CD4-positive, CD25-positive, alpha-beta regulatory T cell (primary cell): ENCODE measurements around the gene CELF5. TPM values are rescaled to one million over a fixed set of nuclear protein-coding genes. Genes with fewer than 3 reads are reported as not detected.
"Not testable (repeated sequence)": the region's sequence is repeated elsewhere in the genome, so short reads cannot be mapped to it uniquely, and the experiment has no call there.

Experiments
- ATAC-seq, 2 donors: fragments of 150-1000 bp; cut with Tn5 transposase; one replicate each; pipeline ENCODE4 v1.10.0; 2021; ENCODE audit warnings: low read depth in 2 of 2, moderate number of reproducible peaks in 2 of 2, moderate library complexity in 1 of 2
- DNase-seq, 3 donors: peaks; one replicate each; pipeline versions ENCODE4 v3.0.0 to v3.0.0-alpha.2; 2012 to 2022; ENCODE audit warnings: mixed read lengths in 1 of 3
- H3K27ac ChIP-seq: one replicate; pipeline ENCODE4 v1.7.0; 2013; ENCODE audit warnings: mild to moderate bottlenecking, low read length; ENCODE audit not compliant: insufficient read depth, poor library complexity, severe bottlenecking
- H3K27me3 ChIP-seq: one replicate; pipeline ENCODE4 v1.7.0; 2013; ENCODE audit warnings: low read length; ENCODE audit not compliant: control insufficient read depth, insufficient read depth
- H3K36me3 ChIP-seq: one replicate; pipeline ENCODE4 v1.7.0; 2013; ENCODE audit warnings: mild to moderate bottlenecking, low read length, moderate library complexity; ENCODE audit not compliant: control insufficient read depth, insufficient read depth
- H3K4me1 ChIP-seq: 2 replicates; pipeline ENCODE4 v1.7.0; 2013; ENCODE audit warnings: mild to moderate bottlenecking, low read length; ENCODE audit not compliant: insufficient read depth, control insufficient read depth, poor library complexity, severe bottlenecking
- H3K4me3 ChIP-seq: one replicate; pipeline ENCODE4 v1.7.0; 2013; ENCODE audit warnings: low read depth, mild to moderate bottlenecking, low read length, moderate library complexity
- H3K9me3 ChIP-seq, 2 experiments: 1 replicate in 1 of 2; 2 replicates in 1 of 2; pipeline ENCODE4 v1.7.0; 2013; ENCODE audit warnings: low read length in 2 of 2, mild to moderate bottlenecking in 1 of 2, moderate library complexity in 1 of 2; ENCODE audit not compliant: control insufficient read depth in 2 of 2
- H3K27ac Mint-ChIP-seq, 3 donors: one replicate each; pipeline ENCODE4 v1.8.0; 2020 to 2022; ENCODE audit warnings: mild to moderate bottlenecking in 3 of 3, mixed read lengths in 3 of 3, moderate library complexity in 2 of 3
- H3K27me3 Mint-ChIP-seq: one replicate; pipeline ENCODE4 v1.8.0; 2022; ENCODE audit warnings: mild to moderate bottlenecking, mixed read lengths
- H3K36me3 Mint-ChIP-seq: one replicate; pipeline ENCODE4 v1.8.0; 2020; ENCODE audit warnings: mixed read lengths
- H3K4me1 Mint-ChIP-seq, 4 donors: one replicate each; pipeline ENCODE4 v1.8.0; 2020 to 2022; ENCODE audit warnings: mixed read lengths in 4 of 4, mild to moderate bottlenecking in 1 of 4
- H3K4me3 Mint-ChIP-seq, 4 donors: one replicate each; pipeline ENCODE4 v1.8.0; 2020 to 2022; ENCODE audit warnings: mild to moderate bottlenecking in 4 of 4, mixed read lengths in 4 of 4, moderate library complexity in 3 of 4
- H3K9me3 Mint-ChIP-seq, 7 donors: one replicate each; pipeline ENCODE4 v1.8.0; 2020 to 2022; ENCODE audit warnings: mixed read lengths in 7 of 7, mild to moderate bottlenecking in 3 of 7, moderate library complexity in 2 of 7
- polyA plus RNA-seq, 4 donors: library from polyadenylated mRNA; unstranded; fragments of 300-500 nt; fragmentation: Illumina TruSeq; gene quantifications; one replicate each; pipeline ENCODE4 v1.2.3, GENCODE V29; 2021
- total RNA-seq: library from RNA; stranded (reverse); gene quantifications from one replicate; pipeline ENCODE4 v1.2.3, GENCODE V29; 2022

CELF5 gene
- total and polyA plus RNA-seq, 5 donors from 2014 or later = 0.17 TPM; not detected in 4

DNA sequence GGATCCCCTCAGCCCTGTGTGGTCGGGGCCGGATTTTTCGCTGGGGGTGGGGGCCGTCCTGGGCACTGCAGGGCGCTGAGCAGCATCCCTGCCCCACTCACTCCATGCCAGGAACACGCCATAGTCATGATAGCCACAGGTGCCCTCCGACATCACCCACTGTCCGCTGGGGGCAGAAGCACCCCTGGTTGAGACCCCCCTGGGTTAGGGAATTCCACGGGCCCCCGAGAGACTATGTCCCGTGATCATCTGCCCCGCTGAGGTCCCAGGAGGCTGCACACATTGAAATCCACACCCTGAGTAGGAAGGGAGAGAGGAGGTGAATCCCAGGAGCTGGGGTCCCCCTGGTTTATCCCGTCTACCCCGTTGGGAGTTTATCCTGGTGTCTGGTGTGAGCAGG is 22.6 kb upstream of the CELF5 start:
- no peak overlapping the region for H3K27ac Mint-ChIP-seq
- H3K27me3 Mint-ChIP-seq = no peaks in the 10 kb centered on the region
- no peaks in the 10 kb centered on the region for H3K4me1 Mint-ChIP-seq
- no peak overlapping the region for H3K4me3 Mint-ChIP-seq
- no peak overlapping the region for H3K4me3 ChIP-seq
- ATAC-seq (no peak), DNase-seq (no peak)
- peaks cover 10% of the 10 kb centered on the region for H3K36me3 ChIP-seq
- no peaks in the 10 kb centered on the region for H3K36me3 Mint-ChIP-seq
- no peaks in the 10 kb centered on the region for H3K4me1 ChIP-seq
- peaks cover 0 to 2% (median 0%) of the 10 kb centered on the region in 7 donors for H3K9me3 Mint-ChIP-seq
- H3K27ac ChIP-seq = no peak overlapping the region
- H3K9me3 ChIP-seq = no peaks in the 10 kb centered on the region
- no peaks in the 10 kb centered on the region for H3K27me3 ChIP-seq

DNA sequence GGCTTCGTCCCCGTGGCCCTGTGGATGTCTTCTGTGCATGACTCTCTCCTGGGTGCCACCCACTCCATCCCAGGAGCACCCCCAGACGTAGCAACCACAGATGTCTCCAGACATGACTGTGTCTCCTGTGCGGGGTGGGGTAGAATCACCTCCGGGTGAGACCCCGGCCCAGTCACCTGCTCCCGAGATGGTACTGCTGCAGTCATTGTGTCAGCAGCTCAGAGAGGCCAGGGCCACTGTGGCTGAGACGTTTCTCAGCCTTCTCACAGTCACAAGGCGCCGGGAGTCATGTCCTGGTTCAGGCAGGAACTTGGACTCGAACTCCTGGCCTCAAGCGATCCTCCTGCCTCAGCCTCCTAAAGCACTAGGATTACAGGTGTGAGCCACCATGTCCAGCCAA is 22.1 kb upstream of the CELF5 start:
- no peaks in the 10 kb centered on the region for H3K36me3 Mint-ChIP-seq
- no peak for DNase-seq
- Histone ChIP-seq H3K36me3 (peaks cover 12% of the 10 kb centered on the region), H3K27me3 (no peaks in the 10 kb centered on the region), H3K4me3 (no peak overlapping the region), H3K9me3 (no peaks in the 10 kb centered on the region), H3K27ac (no peak overlapping the region), H3K4me1 (no peaks in the 10 kb centered on the region)
- no peak overlapping the region for H3K4me3 Mint-ChIP-seq
- H3K4me1 Mint-ChIP-seq = no peaks in the 10 kb centered on the region
- H3K27ac Mint-ChIP-seq = peak overlapping the region in 1 of 3 donors; percentile 56
- H3K9me3 Mint-ChIP-seq = no peaks in the 10 kb centered on the region
- ATAC-seq = no peak
- no peaks in the 10 kb centered on the region for H3K27me3 Mint-ChIP-seq

DNA sequence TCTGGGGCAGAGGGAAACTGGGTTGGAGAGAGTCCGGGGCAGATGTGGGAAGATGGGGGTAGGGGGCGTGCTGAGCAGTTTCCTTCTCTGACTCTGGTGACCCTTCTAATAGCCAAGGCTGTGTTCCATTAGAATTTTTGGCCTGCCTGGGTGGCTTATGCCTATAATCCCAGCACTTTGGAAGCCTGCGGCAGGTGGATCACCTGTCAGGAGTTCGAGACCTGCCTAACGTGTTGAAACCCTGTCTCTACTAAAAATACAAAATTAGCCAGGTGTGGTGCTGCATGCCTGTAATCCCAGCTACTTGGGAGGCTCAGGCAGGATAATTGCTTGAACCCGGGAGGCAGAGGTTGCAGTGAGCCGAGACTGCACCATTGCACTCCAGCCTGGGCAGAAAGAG is 21.6 kb upstream of the CELF5 start:
- H3K36me3 ChIP-seq = peaks cover 13% of the 10 kb centered on the region
- DNase-seq, H3K4me3 ChIP-seq, H3K27me3 ChIP-seq, H3K27ac Mint-ChIP-seq, H3K4me1 Mint-ChIP-seq, H3K27me3 Mint-ChIP-seq, ATAC-seq, H3K4me1 ChIP-seq, H3K27ac ChIP-seq, H3K36me3 Mint-ChIP-seq, H3K4me3 Mint-ChIP-seq, H3K9me3 Mint-ChIP-seq, H3K9me3 ChIP-seq: not testable (repeated sequence)

DNA sequence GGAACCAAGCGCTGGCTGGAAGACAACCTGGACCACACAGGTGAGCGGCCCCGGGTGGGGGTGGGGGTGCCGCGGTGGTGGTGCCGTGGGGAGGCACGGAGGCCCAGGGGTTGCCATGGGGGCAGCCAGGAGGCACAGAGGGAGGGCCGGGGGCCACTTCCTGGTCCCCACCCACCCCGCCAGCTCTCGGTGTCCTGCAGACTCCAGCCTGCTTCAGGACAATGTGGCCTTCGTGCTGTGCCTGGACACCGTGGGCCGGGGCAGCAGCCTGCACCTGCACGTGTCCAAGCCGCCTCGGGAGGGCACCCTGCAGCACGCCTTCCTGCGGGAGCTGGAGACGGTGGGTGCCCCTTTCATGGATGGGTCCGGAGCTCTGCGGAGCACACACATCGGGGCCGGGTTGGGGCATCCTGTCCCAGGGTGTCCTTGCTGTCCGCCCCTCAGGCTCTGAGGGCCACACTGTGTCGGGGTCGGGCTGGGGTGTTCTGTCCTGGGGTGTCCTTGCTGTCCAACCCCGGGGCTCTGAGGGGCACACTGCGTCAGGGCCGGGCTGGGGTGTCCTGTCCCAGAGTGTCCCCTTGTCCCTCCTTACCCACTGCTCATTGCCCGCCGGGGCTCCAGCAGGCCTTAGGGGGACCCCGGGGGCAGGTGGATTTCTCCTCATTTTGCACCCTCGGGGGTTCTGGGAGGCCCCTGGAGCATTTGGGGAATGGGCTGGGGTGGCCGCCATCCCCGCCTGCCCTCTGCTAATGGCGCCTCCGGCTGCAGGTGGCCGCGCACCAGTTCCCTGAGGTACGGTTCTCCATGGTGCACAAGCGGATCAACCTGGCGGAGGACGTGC is 20.4 kb upstream of the CELF5 start:
- ATAC-seq = no peak
- no peak overlapping the region for H3K4me3 Mint-ChIP-seq
- H3K27ac ChIP-seq = no peak overlapping the region
- no peaks in the 10 kb centered on the region for H3K9me3 ChIP-seq
- DNase-seq = no peak
- no peaks in the 10 kb centered on the region for H3K9me3 Mint-ChIP-seq
- no peaks in the 10 kb centered on the region for H3K27me3 ChIP-seq
- H3K4me1 ChIP-seq = no peaks in the 10 kb centered on the region
- no peak overlapping the region for H3K4me3 ChIP-seq
- H3K36me3 Mint-ChIP-seq = no peaks in the 10 kb centered on the region
- H3K36me3 ChIP-seq = peaks cover 16% of the 10 kb centered on the region
- H3K27me3 Mint-ChIP-seq = no peaks in the 10 kb centered on the region
- no peaks in the 10 kb centered on the region for H3K4me1 Mint-ChIP-seq
- no peak overlapping the region for H3K27ac Mint-ChIP-seq

DNA sequence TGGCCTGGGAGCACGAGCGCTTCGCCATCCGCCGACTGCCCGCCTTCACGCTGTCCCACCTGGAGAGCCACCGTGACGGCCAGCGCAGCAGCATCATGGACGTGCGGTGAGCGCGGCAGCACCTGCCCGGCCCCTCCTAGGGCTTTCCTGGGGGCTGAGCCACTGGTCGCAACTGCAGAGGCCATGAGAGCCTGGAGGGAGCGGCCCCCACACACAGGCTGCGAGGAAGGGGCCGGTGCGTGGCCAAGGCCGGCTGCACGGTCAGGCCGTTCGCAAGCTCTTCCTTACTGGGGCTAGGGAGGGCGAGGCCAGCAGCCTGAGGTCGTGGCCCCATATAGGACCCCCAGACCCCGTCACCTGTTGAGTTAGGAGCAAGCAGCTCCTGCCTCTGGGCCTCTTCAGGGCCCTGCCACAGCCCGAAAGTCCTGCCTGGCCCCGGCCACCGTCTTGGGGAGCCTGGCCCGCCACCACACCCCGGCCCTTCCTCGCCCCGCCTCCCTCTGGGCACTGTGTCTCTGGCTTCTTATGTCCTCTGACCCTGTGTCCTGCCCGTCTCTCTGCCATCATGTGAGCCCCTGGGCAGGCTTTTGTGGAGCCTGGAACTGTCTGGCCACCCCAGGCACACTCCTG is 19.7 kb upstream of the CELF5 start:
- peaks cover 0 to 2% (median 0%) of the 10 kb centered on the region in 7 donors for H3K9me3 Mint-ChIP-seq
- no peaks in the 10 kb centered on the region for H3K27me3 ChIP-seq
- H3K4me3 Mint-ChIP-seq = no peak overlapping the region
- H3K36me3 Mint-ChIP-seq = no peaks in the 10 kb centered on the region
- H3K27ac ChIP-seq = no peak overlapping the region
- H3K4me3 ChIP-seq = no peak overlapping the region
- H3K4me1 ChIP-seq = no peaks in the 10 kb centered on the region
- DNase-seq (no peak), ATAC-seq (no peak)
- H3K27me3 Mint-ChIP-seq = no peaks in the 10 kb centered on the region
- H3K27ac Mint-ChIP-seq = no peak overlapping the region
- H3K9me3 ChIP-seq = no peaks in the 10 kb centered on the region
- H3K36me3 ChIP-seq = peaks cover 16% of the 10 kb centered on the region
- H3K4me1 Mint-ChIP-seq = peaks cover 0 to 3% (median 0%) of the 10 kb centered on the region in 4 donors

DNA sequence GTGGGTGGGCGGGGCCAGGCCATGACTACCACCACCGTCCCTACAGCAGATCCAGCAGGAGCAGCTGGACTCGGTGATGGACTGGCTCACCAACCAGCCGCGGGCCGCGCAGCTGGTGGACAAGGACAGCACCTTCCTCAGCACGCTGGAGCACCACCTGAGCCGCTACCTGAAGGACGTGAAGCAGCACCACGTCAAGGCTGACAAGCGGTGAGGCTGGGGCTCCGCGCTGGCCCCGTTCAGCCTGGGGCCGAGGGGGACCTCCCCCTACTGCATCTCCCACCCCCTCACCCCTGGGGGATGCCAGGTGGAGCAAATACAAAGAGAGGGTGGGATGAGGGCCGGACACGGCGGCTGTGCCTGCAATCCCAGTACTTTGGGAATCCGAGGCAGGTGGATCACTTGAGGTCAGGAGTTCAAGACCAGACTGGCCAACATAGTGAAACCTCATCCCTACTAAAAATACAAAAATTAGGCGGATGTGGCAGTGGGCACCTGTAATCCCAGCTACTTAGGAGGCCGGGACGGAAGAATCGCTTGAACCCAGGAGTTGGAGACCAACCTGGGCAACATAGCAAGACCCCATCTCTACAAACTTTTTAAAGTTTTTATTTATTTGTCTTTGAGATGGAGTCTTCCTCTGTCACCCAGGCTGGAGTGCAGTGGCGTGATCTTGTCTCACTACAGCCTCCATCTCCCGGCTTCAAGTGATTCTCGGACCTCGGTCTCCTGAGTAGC is 18.1 kb upstream of the CELF5 start:
- no peaks in the 10 kb centered on the region for H3K9me3 ChIP-seq
- no peak overlapping the region for H3K4me3 ChIP-seq
- DNase-seq = no peak
- H3K27me3 ChIP-seq = no peaks in the 10 kb centered on the region
- no peak for ATAC-seq
- H3K36me3 ChIP-seq = peaks cover 16% of the 10 kb centered on the region
- no peak overlapping the region for H3K27ac ChIP-seq
- peaks cover 0 to 3% (median 0%) of the 10 kb centered on the region in 4 donors for H3K4me1 Mint-ChIP-seq
- H3K36me3 Mint-ChIP-seq = no peaks in the 10 kb centered on the region
- peaks cover 0 to 2% (median 0%) of the 10 kb centered on the region in 7 donors for H3K9me3 Mint-ChIP-seq
- no peak overlapping the region for H3K4me3 Mint-ChIP-seq
- H3K4me1 ChIP-seq = no peaks in the 10 kb centered on the region
- peaks cover 5% of the 10 kb centered on the region for H3K27me3 Mint-ChIP-seq
- H3K27ac Mint-ChIP-seq = peak overlapping the region in 1 of 3 donors; percentile 5

DNA sequence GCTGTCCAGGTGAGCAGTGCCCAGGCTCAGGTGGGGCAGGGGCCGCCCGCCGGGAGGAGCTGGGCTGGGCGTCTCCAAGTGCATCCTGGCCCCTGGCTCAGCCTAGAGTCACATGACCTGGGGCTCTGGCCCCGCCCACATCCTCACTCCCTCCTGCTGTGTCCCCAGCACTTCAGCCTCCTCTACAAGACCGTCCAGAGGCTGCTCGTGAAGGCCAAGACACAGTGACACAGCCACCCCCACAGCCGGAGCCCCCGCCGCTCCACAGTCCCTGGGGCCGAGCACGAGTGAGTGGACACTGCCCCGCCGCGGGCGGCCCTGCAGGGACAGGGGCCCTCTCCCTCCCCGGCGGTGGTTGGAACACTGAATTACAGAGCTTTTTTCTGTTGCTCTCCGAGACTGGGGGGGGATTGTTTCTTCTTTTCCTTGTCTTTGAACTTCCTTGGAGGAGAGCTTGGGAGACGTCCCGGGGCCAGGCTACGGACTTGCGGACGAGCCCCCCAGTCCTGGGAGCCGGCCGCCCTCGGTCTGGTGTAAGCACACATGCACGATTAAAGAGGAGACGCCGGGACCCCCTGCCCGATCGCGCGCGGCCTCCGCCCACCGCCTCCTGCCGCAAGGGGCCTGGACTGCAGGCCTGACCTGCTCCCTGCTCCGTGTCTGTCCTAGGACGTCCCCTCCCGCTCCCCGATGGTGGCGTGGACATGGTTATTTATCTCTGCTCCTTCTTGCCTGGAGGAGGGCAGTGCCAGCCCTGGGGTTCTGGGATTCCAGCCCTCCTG is 16.8 kb upstream of the CELF5 start:
- ATAC-seq (no peak), DNase-seq (peak in 1 of 3 donors; percentile 11)
- Mint-ChIP-seq H3K4me1 (peaks cover 0 to 3% (median 0%) of the 10 kb centered on the region in 4 donors), H3K27me3 (peaks cover 5% of the 10 kb centered on the region), H3K9me3 (peaks cover 0 to 2% (median 0%) of the 10 kb centered on the region in 7 donors), H3K36me3 (no peaks in the 10 kb centered on the region), H3K27ac (no peak overlapping the region), H3K4me3 (no peak overlapping the region)
- H3K27ac ChIP-seq = no peak overlapping the region
- H3K4me1 ChIP-seq = no peaks in the 10 kb centered on the region
- no peaks in the 10 kb centered on the region for H3K9me3 ChIP-seq
- no peaks in the 10 kb centered on the region for H3K27me3 ChIP-seq
- H3K4me3 ChIP-seq = no peak overlapping the region
- peaks cover 16% of the 10 kb centered on the region for H3K36me3 ChIP-seq
